HG02798 (cell line): Measurements from ENCODE around the gene ACOT12.
"Not testable (repeated sequence)": the region's sequence is repeated elsewhere in the genome, so short reads cannot be mapped to it uniquely, and the experiment has no call there.

Experiments
- ATAC-seq: cut with Tn5 transposase; IDR thresholded peaks from one replicate; pipeline ENCODE4 v1.9.1; 2021; ENCODE audit warnings: mild to moderate bottlenecking; ENCODE audit not compliant: unreplicated experiment, poor library complexity

The ACOT12 gene

DNA sequence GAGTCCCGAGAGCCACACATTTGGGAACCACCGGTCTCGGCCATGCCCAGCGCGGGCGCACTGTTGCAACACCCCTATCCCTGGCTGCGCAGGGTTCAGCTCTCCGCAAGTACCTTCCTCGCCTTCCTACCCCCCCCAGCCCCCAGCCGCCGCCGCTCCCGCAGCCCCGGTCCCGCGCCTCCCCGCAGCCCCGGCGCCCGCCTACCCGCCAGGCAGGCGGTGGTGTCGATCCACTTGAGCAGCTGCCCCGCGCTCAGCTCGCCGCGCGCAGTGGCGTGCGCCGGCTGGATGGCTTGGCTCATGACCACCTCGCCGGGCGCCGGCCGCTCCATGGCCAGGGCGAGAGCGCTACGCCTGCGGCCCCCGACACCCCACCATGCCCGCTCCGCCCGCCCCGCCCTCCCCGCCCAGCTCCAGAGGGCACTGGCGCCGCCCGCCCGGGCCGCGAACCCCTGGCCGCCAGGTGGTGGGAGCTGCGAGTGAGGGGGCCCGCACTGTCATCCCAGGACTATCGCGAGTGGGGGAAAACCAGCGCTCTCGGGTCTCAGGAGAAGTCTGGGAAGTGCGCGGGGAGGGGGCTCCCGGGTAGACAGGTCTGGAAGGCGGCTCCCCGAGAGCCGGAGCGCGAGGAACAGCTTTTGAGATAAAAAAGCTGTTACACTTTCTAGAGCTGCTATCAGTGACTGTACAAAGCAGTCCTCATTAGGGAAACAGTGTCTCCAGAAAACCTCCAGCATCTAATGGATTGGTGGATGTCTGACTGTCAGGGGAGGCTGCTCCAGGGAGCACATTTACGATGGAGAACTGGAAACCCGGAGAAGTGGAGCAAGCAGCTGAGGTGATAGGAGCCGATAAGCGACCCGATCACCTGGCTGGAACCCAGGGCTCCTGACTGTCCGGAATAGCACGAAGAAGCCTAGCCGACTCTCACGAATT is at the start of gene ACOT12:
TSS of gene ACOT12 (minus strand) at position 352 of the 936 bp plus-strand sequence. CDS start at position 332, 20 bp downstream.
- ATAC-seq = no peak

DNA sequence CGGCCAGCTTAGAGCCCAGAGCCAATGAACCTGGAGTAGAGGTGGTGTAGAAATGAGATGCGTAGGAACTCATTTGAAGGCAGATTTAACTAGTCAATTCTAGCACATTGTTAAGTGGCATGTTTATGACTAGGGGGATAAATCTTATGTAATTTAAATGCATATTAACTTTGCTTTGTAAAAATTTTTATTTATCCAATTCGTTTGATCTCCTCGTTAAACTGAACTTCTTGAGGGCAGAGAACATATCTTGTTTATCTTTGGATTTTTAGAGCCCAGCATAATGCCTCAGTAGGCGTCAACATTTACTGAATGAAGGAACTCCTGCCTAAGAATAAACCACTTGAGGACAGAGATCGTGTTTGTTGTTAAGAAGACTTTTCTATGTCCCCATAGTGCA is 41.1 kb upstream of the ACOT12 start:
- no peak for ATAC-seq

DNA sequence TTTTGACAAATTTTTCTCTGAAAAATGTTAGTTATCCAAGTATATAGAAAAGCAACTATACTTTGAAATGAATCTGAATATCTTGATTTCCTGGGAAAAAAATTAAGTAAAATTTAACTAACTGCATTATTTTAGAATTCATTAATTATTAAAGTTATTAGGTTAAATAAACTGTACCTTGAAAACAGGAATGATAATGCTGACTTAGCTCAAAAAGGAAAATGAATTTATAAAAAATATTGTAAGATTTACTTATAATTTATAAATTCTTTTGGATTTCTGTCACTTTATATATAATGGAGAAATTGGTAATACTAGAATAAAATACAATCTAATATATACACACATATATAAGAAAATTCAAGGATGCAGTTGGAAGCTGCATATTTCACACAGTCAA is 36.1 kb upstream of the ACOT12 start:
- no peak for ATAC-seq

DNA sequence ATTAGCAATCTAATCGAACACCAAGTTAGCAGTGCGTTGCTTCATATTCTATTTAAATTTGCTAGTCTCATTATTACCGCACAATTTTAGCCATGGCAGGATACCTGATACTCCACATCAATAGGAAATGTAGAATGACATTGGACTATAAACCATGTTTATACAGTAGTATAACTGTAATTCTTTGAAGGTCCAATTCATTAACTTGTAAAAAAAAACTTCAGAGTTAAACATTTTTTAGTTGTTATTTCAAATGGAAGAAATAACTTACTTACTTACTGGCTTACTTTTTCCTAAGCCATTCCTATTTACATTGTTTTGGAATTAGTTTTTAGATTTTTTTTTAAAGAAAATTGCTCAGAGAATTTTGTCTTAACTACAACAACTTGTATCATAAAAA is 35.4 kb upstream of the ACOT12 start:
- ATAC-seq = no peak

DNA sequence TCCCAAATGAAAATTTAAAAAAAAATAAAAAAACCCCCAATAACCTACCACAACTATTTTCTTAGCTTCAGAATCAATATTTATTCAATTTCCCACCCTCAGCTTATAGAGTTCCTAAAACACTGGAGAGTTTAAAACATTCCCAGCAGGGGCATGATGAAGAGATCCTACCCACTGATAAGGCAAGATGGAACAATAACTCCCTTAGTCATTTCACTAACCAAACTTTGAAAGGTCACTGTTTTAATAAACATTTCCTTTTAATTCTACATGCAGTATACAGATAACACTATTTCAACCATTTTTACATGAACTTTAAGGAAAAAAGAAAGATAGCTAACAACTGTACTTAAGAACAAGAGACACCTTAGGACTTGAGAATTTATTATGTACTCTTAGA is 34.9 kb upstream of the ACOT12 start:
- no peak for ATAC-seq

DNA sequence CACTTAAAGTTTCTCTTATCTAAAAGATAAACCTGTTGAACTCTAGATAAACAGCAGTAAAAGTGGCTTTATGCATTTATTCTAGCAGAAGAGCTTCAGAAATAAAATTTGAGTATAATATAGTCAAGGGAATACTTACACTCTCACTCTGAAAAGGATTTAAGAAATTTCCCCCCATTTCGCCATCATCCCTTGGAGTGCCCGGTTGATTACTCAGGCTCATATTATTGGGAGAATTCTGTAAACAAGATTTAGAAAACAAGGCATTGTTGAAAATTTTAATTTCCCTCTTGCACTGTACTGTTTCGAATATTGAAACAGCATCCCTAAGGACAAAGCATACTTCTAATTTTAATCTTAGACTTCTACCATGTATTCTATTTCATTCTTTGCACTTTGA is 34.5 kb upstream of the ACOT12 start:
- no peak for ATAC-seq

DNA sequence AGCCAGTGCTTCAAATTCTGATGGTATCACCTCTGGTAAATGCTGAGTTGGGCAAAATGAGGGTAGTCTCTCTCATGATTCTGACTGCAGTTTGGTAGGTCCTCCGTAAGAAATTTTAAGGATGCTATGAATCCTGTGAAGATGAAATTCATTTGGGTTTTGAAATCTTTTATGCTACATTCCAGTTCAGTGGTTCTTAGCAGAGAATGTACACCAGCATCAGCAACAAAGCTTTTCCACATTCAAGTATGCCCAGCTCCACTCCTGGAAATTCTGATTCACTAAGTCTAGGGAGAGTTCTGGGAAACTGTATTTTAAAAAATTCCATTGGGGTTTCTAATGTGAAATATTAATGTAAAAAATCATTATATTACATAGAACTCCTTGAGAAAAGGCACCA is 33.6 kb upstream of the ACOT12 start:
- ATAC-seq = no peak

DNA sequence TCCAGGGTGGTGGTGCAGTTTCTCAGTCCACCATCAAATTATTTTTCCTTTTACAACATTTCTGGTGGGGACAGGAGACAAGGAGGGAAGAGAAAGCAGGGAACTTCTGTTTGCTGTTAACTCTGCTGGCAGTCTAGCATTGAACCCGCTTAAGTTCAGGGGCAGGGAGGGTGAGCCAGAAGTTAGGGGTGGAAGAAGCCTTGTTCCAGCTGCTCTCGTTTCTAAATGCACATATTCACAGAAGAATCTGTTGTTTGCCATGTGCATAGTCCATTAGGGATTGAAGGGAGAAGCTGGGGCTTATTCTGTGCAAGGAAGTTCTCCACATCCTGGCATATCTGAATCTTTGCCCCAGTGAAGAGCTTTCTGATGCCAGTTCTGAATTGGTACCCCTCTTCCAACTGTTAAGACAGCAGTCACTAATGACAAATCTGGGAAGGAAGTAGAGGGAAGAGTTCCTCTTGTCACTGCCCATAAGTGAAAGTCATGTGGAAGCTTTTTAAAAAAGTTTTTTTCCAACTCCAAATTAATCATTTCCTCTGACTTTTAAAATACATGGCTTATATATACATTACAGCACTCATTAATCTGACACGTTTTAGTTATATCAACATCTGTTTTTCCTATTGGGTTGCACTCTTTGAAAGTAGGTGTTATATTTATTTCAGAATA is 32.6 kb upstream of the ACOT12 start:
- no peak for ATAC-seq

DNA sequence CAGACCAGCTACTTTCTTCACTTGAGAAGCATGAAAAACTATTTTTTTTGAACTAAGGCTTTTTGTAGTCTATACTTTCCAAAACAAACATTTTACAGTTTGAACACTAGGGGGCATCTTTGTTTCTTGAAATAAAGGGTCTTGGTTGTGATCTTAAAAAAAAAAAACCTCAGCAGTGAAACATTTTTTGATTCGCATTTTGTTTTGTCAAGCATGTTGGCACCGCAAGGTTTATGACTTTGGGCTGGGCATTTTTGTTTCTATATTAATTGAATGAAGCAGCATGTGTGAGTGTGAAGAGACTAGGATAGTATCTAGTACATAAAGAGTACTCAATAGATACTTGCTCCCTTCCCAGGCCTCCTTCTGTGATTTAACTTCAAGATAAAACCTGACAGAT is 31.6 kb upstream of the ACOT12 start:
- no peak for ATAC-seq

DNA sequence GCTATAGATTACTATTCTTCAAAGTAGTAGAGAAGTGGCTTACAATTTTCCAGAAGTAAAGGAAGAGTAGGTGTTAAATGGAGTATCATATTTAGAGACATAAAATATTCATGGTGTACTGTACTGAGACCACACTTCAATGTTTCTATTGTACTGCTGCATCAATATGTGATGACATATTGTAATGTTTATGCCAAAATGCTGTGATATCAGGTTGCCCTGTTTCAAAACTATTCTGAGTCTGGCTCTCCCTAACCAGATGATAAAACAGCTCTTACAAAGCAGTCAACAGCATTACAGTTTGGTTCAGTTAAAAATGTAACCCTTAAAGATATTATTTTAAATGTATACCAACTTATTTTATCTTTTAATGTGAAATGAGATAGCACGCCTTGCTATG is 30.8 kb upstream of the ACOT12 start:
- no peak for ATAC-seq

DNA sequence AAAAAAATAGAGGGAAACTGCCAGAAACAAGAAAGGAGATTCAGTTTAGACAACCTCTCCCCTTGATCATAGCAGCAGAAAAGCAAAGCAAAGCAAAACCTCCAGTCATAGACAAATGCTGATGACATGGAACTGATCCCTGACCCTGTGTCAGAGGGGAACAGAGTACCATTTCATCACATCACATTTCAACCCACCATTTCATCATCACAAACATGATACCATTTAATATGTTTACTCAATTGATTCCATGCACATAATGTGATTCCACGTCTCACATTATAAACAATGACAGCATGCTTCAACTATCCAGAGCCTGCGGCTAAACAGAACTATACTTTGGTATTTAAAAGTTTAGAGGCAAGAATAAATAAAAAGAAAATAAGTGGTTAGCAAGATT is 28.7 kb upstream of the ACOT12 start:
- no peak for ATAC-seq

DNA sequence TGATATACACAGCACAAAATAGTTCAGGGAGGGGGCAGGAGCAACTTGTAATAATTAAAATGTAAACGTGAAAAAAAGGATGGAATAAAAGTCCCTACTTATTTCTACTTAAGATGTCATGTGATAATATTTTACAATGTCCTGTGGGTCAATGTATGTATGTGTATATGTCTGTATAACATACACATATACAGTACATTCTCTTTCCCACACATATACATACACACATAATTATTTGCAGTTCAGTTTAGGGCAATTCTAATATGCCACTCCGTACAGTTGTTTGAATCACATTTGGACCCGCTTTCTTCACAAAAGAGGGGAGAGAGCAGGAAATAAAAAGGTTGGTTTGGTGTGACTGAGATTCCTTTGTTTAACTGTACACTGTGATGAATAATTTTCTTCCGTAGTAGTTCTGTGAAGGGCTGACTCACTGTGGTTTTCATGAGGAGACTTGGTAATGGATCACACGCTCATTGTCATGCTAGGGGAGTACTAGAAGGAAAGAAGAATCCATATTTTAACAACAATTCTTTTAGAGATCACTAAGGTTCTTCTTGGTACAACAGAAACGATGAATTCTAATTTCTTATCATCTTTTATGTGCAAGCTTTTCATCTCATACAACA is 26.2 kb upstream of the ACOT12 start:
- no peak for ATAC-seq

DNA sequence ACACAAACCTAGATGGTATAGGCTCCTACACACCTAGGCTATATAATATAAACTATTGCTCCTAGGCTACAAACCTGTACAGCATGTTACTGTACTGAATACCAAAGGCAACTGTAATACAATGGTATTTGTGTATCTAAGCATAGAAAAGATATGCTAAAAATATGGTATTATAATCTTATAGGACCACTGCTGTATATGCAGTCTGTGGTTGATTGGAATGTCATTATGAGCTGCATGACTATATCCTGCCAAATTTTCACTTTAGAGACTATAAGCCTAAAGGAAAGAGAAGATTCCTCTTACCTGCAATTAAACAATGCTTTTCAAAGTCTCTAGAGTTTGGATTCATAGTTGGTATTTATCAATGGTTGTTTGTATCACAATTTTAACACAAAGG is 24.7 kb upstream of the ACOT12 start:
- ATAC-seq = no peak

DNA sequence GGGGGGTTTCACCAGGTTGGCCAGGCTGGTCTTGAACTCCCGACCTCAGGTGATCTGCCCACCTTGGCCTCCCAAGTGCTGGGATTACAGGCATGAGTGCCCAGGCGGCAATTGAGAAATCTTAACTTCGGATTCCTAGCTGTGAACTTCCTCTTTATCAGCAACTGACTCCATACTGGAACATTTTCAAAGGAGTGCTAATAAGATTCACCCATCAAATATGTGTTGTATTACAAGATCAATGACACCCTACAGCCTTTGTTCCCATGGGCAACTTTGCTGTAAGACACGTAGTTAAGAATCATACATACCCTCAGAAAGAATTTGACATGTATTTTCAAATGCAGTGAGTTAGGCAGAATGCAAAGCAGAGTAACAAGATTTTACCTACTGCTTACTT is 23.1 kb upstream of the ACOT12 start:
- ATAC-seq = no peak

DNA sequence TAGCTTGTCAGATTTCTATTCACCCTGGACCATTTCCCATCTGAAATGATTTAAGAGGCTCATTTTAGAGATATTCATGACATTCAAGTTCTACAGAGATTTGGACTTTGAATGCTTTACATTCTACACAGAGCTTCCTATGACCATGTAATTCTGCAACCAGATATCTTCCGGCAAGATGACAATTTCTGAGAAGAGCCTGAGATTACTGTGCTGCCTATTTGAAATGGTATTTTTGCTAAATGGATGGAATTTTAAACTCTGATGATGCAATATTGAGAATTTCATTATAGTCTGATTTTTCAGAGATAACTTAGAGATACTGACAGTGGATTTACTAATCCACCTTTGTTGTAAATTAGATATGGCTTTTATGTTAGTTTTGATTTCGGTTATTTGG is 16.0 kb upstream of the ACOT12 start:
- no peak for ATAC-seq

DNA sequence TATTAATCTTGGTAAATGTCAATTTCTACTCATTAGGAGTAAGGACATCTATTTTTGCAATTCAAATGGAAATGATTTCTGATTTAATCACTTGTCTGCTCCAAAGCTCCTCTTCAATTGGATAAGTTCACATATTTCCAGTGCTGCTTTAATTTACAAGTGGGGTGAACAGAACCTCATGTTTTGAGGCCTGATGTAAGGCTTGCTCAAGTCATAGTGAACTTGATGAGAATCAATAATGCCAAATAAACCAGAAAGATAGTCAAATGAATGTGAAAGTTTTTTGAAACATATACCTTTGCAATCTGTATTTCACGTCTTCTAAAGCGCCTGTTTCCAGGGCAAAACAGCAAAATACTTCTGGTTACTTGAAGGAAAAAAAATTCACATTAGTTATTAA is 15.4 kb upstream of the ACOT12 start:
- no peak for ATAC-seq

DNA sequence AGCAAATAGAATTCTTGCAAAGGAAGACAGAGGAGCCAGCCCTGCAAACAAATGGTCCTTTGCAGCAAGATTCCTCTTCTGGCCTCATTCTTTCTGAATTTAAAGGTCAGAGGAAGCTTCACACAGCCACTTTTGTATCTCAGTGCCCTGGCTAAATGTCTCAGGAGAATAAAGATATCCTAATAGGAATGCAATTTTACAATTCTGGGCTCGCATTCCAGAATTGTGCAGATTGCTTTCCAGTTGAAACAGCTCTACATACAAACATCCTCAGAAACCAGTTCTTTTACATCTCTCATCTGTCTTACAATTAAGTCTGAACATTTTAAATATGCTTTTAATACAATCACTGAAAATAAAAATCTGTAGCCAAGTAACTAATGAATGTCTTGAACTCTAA is 14.6 kb upstream of the ACOT12 start:
- no peak for ATAC-seq

DNA sequence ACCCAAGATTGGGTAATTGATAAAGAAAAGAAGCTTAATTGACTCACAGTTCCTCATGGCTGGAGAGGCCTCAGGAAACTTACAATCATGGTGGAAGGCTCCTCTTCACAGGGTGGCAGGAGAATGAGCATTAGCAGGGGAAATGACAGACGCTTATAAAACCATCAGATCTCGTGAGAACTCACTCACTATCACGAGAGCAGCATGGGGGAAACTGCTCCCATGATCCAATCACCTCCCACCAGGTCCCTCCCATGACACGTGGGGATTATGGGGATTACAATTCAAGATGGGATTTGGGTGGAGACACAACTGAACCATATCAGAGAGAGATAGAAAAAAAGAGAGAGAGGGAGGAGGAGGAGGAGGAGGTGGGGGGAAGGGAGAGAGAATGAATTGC is 13.9 kb upstream of the ACOT12 start:
- ATAC-seq = not testable (repeated sequence)

DNA sequence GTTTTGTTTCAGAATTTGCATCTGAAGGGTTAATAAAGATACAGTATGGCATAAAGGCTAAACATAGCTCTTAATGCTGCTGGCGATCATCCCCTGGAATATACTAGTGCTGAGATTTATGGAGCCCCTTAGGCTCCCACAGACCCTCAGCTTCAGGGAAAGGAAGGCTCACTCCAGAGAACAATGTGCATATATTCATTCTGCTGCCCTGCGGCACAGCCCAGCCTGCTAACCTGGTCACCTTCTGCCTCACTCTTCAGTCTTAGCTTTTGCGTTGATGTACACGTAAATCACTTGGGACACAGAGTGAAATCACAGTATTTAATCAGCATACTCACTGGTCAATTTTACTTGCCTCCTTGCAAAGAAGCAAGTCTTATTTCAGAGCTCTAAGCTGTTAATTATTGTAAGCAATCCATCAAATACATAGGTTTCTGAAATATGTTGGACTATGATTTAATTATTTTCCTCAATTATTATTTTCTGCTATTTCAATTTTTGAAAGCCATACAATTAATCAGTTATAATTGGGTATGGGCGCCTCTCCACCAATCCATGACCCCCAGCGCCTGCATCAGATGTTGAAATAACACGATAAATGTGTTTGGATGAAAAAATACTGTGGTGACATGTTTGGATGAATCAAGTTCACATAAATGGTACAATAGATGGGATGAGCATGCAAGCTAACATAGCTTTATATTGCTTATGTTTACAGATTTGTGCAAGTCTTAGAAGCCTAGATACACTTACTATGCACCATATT is 11.4 kb upstream of the ACOT12 start:
- ATAC-seq = no peak

DNA sequence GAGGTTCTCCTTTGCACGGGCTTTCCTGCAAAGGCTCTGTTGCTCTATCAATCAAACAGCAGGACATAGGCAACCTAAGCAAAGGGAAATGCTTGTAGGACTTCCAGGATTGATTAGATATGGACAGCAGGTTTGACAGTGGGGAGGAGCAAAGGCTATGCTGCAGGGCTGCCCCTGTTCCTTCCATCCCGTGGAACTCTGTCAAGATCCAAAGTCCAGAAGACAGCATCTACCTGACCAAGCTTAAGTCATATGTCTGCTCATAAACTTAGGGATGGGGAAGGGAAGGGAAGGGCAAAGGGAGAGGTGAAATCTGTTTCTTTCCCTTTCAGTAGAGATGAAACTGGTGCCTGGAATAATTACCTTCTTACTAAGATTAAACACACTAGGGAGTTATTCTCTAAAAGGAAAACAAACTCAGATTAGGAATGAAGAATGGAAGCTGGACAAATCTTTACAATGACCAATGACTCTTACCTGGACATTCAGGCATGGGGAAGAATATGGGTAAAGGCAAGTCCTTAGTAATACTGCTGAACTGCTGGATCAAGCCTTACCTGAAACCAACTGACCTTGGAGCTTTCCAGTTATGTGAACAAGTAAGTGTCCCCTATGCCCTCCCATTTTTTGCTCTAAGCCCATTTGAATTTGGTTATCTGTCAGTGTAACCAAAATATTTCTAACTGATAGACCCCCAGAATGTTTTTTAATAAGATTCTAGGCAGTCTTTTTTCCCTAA is 8.4 kb upstream of the ACOT12 start:
- no peak for ATAC-seq
